ENCODE results near the gene MYO15B. TPM values are rescaled to one million over a fixed set of nuclear protein-coding genes. Genes with fewer than 3 reads are reported as not detected.

The MYO15B gene
- total RNA-seq, 1 donor from 2014 or later: 5.4 TPM

- no peak for DNase-seq (ENCODE audit: low read depth)
- H3K4me3 ChIP-seq (ENCODE audit: low read depth, low read length): peak overlapping the region; percentile 93
- no peak for TF ChIP-seq CTCF (conservative IDR thresholded peaks at IDR 0.05; ENCODE audit: low read depth, low read length)
These were observed 80.9 kb downstream of the MYO15B start for GRCh38 chr17:75668489-75668888.

- DNase-seq (ENCODE audit: low read depth): no peak
- no peak for TF ChIP-seq CTCF (conservative IDR thresholded peaks at IDR 0.05; ENCODE audit: low read depth, low read length)
- no peak overlapping the region for H3K4me3 ChIP-seq (ENCODE audit: low read depth, low read length)
These were observed 83.3 kb downstream of the MYO15B start for GRCh38 chr17:75670868-75671267.

- no peak for DNase-seq (ENCODE audit: low read depth)
- no peak for TF ChIP-seq CTCF (conservative IDR thresholded peaks at IDR 0.05; ENCODE audit: low read depth, low read length)
- H3K4me3 ChIP-seq (ENCODE audit: low read depth, low read length): no peak overlapping the region
These were observed 84.4 kb downstream of the MYO15B start for GRCh38 chr17:75672011-75672410.

- no peak for TF ChIP-seq CTCF (conservative IDR thresholded peaks at IDR 0.05; ENCODE audit: low read depth, low read length)
- H3K4me3 ChIP-seq (ENCODE audit: low read depth, low read length): no peak overlapping the region
- no peak for DNase-seq (ENCODE audit: low read depth)
These were observed 85.9 kb downstream of the MYO15B start for GRCh38 chr17:75673487-75673886.

Other genes starting within 250 kb of the MYO15B start
- 77.5 and 82.8 TPM in 2 replicates for gene GRB2, start 182.1 kb upstream of the MYO15B start, total RNA-seq
- 22.1 and 65.3 TPM in 2 replicates for gene TMEM94, start 131.2 kb upstream of the MYO15B start, total RNA-seq
- 9.5 and 12.2 TPM in 2 replicates for gene CASKIN2, start 72.3 kb upstream of the MYO15B start, total RNA-seq
- gene TSEN54, start 71.3 kb upstream of the MYO15B start, total RNA-seq: 24.0 and 41.7 TPM in 2 replicates
- gene LLGL2, start 62.1 kb upstream of the MYO15B start, total RNA-seq: 37.0 and 64.7 TPM in 2 replicates
- gene SMIM5, start 45.6 kb downstream of the MYO15B start, total RNA-seq: 0.63 and 0.94 TPM in 2 replicates
- gene RECQL5, start 79.4 kb downstream of the MYO15B start, total RNA-seq: 20.0 and 25.7 TPM in 2 replicates
- 95.8 and 107 TPM in 2 replicates for gene SAP30BP, start 79.5 kb downstream of the MYO15B start, total RNA-seq
- 22.6 and 33.3 TPM in 2 replicates for gene ITGB4, start 133.7 kb downstream of the MYO15B start, total RNA-seq
- gene GALK1, start 177.4 kb downstream of the MYO15B start, total RNA-seq: 44.3 and 48.2 TPM in 2 replicates
- 19.4 and 20.3 TPM in 2 replicates for gene UNK, start 197.0 kb downstream of the MYO15B start, total RNA-seq

Data from epithelial cell of proximal tubule (primary cell).